GM10847 (cell line): ENCODE results near the gene SREBF2.

Source experiments
- POLR2A ChIP-seq: IDR thresholded peaks from 2 replicates; pipeline ENCODE4 v1.6.1; 2011; ENCODE audit not compliant: insufficient read length; ENCODE audit errors: extremely low read depth

The SREBF2 gene

DNA sequence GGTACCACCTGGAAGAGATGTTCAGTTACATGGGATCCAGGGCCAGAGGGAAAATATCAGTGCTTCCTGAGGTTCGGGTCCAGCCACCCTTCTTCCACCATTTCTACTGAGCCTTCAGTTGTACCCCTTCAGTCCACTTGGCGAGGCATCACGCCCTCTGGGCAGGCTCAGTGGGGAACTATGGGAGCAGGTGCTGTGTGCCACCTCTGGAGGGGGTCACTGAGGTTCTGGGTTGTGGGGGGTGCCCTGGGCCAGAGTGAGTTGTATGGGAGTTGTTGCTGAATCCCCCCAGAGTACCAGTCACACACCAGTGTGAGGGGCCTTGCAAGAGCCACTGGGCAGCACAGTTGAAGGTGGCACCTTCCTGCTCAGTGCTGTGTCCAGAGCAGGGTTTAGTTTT, 2.7 kb upstream of the SREBF2 start:
- no peak for TF ChIP-seq POLR2A

DNA sequence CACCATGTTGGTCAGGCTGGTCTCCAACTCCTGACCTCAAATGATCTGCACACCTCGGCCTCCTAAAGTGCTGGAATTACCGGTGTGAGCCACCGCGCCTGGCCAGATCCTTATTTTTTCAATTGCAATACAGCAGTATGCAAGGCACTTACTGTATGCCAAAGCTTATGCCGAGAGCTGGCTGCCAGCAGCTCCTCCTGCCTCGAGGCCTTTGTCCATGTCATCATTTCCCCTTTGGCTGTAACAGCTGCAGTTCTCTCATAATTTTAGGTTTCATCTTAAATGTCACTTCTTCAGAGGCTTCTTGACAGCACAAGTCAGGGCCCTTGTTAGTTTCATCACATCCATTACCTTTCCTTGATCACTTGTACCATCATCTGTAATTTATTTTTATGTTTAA, 1.5 kb upstream of the SREBF2 start:
- no peak for TF ChIP-seq POLR2A

DNA sequence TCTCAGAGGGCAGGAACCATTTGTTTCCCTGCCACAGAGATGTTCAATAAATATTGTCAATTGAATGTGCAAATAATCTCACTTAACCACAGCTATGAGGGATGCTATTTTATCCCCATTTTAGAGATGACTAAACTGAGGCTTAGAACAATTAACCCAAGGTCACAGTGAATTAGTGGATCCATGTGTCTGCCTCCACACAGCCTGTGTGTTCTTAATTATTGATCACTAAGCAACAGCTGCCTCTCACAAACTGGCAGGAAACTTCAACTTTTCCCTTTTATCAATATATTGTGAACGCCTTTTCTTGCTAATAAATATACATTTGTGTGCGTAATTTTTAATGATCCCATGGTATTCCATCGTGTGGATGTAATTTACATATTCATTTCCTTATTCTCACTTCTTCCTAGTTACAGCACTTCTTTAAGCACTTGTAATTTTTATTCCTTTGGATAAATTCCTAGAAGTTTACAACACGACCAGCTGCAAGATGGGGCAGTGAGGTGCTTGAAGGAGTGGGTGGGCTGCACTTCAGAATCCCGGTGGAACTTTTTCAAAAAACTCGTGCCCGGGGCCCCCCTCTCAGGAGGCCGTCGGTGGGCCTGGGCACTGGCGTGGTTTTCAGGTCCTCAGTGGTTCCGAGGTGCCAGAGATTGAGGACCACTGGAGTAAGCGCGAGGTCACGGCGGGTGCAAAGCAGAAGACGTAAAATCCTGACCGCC, 915 bp upstream of the SREBF2 start:
- TF ChIP-seq POLR2A, result no peak

DNA sequence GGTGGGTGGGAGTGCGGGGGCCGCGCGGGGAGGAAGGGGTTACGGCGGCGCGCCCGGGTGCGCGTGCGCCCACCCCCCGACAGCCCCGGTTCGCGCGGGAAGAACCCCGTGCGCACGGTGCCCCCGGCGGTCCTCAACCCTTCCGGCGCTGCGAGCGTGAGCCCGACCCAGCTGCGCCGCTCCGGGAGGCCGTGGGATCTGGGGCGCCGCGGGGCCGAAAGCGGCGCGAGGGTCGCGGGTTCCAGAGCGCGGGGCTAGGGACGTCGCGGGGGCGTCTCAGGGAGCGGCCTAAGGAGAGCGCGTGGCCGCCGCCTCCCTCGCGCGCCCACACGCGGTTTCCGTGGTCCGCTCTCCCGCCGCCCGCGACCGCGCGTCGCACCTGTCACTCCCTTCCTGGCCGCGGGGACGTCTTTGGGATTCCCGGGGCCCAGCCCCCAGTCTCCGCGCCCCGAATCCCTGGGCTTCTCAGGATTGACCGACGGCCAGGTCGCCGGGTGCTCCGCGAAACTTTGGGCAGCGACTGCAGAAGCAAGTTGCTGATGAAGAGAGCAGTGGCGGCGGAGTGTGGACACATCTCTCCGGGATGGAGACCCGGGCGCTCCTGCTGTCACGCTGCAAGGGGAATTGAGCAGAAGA, 582 bp downstream of the SREBF2 start:
- TF ChIP-seq POLR2A, result no peak

DNA sequence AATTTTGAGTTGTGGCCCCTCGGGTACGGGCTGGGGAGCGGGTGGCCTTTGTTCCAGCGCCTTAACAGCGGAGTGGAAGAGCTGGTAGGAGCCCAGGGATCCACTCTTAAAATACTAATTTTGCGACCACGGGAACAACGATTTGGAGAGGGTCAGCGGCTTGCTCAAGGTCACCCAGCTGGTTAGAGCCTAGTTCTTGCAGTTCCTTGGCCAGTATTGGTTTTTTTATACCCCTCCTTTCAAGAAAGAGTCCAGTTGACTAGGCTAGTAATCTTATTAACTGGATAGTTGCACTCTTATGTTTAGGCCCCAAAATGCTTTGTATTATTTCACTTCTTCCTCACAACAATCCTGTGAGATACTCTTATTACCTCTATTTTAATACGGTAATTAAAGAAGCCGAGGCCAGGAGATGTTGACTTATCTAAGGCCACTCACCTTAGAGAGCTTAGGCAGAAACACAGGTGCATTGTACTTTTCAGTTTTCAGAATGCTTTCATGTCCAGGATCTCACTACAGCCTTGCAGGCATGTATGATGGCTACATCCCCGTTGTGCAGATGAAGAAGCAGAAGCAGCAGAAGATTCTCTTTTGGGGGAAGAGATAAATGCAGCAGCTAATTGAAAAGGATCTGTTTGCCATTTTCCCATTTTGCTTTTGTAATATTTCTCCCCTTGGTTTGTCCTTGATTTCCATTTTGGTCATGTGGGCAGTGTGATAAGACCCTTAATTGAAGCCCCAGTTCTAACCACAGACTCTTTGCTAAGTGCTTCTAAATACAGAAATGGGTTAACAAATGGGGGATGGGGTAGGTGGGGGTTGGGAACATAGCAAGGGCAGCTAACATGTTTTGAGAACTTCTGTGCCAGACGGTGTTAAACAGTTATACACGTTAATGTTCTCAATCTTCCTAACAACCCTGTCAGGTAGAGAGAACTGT, 1.4 kb downstream of the SREBF2 start:
- TF ChIP-seq POLR2A, result no peak

DNA sequence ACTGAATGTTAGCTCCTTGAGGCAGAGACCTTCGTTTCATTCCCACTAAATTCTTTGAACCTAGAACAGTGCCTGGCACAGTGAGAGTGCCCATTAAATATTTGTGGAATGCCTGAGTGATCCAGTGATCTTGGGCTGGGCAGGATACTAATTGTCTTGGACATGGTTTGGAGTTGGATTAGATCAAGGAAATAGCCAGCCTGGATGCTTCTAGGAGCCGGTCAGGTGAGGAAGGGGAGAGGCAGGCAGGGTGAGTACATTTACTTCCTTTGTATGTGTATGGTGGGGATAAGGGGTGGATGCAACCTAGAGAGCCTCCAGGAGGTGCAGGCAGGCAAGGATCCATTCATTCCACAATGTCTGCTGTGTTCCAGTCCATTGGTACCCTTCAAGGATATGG, 3.6 kb downstream of the SREBF2 start:
- TF ChIP-seq POLR2A, result no peak

DNA sequence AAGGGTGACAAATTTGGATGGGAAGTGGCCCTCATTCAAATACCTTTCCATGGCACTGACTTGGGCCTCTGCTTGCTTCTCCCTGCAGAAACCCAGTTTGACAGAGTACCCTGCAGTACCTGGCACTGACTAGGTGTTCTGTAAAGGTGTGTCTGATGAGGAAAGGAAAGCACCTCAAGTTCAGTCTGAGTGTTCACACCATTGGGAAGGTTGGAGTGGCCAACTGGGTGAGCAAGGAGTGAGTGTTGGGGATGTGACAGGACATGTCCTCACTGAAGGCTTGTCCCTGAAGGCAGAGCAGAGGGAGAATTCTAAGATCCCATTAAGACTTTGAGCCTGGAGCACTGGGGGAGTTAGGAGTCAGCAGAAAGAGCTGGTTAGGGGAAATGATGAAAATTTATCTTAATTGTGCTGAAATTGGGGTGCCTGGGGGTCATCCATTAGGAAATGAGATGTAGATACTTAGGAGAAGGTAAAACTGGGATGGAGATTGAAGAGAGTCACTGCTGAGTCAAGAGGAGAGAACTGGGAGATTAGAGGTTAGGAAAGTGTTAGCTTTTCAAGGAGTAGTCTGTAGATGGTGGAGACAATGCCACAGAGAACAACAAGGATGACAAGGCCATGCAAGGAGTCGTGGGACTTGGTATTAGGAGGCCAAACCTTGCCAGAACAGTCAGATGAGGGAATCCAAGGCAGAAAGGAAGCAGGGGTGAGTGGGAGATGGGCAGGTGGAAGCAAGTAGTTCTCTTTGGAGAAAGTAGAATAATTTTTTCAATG, 6.1 kb downstream of the SREBF2 start:
- TF ChIP-seq POLR2A, result no peak

DNA sequence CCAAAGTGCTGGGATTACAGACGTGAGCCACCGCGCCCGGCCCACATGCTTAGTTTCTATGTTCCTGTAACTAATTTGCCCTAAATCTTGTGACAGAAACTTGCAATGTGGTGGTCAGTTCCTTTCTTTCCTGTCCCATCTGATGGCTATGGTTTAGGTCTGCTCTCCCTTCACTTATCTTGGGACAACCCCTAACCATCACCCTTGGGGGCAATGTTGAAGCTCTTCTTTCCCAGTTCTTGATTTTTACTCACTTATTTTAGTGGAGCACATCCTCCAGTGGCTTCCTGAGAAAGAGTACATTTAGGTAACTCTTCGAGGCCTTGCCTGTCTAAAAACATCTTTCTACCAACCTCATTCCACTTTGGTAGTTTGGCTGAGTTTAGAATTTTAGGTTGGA, 7.3 kb downstream of the SREBF2 start:
- TF ChIP-seq POLR2A, result no peak

DNA sequence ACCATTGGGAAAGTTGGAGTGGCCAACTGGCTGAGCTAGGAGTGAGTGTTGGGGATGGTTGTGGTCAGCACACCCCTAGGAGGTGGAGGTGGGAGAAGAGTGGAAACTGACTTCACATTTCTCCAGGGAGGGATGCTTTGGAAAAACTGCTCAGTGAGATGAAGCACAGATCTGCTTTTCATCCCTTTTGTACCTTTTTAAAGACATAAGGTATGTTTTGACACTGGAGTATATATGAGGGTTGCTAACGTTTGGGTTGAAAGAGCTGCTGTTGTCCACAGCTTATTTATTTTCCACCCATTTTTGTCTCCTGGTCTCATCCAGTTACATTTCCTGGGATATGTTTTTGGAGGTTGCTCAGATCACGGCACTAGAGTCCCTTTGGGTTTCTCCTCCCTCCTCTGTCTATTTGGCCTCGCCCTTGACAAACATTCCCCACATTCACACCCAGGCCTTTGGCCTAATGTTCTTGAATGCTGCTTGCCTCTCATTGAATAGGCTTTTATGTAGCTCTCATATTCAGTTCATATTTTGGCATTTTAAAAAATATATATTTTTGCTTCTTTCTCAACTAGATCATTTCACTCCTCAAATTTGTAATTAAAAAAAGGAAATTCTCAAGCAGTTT, 8.3 kb downstream of the SREBF2 start:
- no peak for TF ChIP-seq POLR2A

DNA sequence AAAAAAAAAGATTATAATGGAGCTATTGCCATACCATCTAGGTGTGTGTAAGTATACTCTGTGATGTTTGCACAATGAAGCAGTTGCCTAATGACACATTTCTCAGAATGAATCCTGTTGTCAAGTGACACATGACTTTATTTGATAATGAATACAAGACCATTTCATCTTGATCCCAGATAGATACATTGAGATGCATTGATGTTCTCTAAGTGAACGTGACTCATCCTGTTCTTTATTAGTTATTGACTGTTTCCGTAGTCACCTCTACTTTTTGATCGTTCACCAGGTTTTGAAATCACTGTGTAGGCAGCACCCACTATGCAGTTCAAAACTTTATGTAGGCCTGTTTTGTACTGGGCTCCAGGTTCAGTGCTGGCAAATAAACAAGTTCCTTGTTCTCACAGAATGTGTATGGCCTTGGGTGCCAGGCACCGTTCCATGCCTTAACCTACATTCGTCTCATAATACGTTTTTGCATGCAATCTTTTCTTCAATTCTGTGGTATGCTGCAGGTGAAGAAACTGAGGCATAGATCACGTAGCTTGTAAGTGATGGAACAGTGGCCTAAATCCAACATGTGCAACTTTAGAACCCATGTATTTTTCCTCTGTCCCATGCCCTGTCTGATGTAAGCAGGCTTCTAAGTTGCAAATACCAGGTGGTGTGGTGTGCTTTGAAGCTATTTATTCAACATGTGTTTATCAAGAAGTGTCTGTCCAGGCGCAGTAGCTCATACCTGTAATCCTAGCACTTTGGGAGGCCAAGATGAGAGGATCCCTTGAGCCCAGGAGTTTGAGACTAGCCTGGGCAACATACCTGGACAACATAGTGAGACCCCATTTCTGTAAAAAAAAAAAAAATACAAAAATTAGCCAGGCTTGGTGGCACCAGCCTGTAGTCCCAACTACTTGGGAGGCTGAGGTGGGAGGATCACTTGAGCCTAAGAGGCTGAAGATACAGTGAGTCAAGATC, 10.4 kb downstream of the SREBF2 start:
- TF ChIP-seq POLR2A, result no peak

DNA sequence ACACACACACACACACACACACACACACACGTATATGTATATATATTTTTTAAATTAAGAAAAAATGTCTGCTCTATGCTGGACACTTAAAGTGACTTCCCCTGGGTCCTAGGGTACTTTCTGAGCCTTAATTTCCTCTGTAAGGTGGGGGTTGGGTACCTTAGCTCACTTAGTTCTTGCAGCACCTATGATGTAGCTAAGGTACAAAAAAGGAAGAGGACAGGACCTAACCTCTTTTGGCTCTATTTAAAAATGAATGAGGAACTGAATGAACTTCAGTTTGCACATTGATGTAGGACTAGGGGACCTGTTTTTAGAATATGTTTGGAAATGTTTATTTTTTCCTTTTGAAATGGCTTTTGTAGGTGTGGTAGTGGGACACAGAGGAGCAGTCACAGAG, 11.1 kb downstream of the SREBF2 start:
- TF ChIP-seq POLR2A, result no peak

DNA sequence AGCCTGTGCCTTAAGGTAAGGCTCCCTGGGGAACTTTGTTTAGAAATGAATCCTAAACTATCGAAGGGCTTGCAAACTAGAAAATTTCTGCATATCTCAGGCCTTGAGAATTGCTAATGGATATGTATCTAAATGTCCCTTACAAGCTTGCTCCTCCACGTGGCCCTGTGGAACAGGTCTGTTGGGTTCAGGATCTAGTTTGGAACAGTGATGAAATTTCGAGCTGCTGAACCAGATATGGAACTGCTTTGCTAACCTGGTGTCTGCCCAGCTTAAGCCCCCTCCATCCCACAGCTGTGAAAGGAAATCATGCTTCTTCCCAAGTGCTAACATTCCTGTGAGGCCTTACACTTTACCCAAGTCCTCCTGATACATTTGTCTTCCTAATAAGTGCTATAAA, 11.6 kb downstream of the SREBF2 start:
- TF ChIP-seq POLR2A, result no peak

DNA sequence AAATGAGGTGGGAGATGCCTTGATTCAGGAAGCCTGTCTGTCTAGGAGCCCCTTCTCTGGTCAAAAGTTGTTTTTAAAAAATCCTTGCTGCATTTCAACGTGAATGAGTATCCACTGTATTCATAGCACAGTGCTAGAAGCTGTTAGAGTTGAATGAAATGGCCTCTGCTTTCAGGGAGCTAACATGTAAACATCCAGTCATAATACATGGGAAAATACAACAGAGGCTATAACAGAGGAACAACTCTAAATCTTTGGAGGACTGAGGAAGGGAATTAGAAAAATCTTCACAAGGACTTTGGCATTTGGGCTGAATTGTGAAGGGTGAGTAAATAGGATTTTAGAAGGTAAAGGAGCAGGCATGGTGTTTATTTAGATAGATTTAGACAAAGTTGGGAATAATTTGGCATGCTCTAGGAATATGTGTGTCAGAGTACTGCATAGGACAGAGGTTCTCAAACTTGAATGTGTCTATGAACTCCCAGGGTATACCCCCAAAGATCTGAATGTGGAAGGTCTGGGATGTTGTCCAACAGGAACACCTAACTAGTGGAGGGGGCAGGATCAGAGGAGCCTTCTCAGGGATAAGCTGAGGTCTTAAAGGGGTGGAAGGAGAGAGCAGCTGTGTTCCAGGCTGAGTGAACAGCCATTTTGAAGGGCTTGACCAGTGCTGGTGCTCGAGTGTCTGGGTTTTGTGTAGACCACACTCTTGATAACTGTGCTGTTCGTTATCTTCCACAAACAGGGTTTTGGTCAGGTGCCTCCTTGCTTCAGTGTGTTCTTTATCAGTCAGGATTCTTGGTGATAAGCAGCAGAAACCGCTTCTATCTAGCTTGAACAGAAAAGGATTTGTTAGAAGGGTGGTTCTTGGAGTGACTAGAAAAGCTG, 12.7 kb downstream of the SREBF2 start:
- no peak for TF ChIP-seq POLR2A
